BJ (cell line): ENCODE data around the gene CKB. TPM values are rescaled to one million over a fixed set of nuclear protein-coding genes. Genes with fewer than 3 reads are reported as not detected.
A peak's percentile ranks its signal among the peaks of the same experiment; 100 is the strongest.
"Not testable (repeated sequence)": the region's sequence is repeated elsewhere in the genome, so short reads cannot be mapped to it uniquely, and the experiment has no call there.

Source experiments
- CTCF ChIA-PET: fragments of 350-600 bp; formaldehyde crosslinking; extraction: SDS; loops from one replicate; lab custom pipeline; 2021; ENCODE audit warnings: antibody characterized with exemption, inconsistent platforms; lab: Yijun Ruan, JAX
- POLR2A ChIA-PET: fragments of 300-600 bp; sonication (Branson Sonifier 250); formaldehyde crosslinking; extraction: SDS; loops from one replicate; lab custom pipeline; 2021; ENCODE audit warnings: antibody characterized with exemption; lab: Charles Lee
- DNase-seq: peaks from one replicate; pipeline ENCODE4 v3.0.0-alpha.2; 2011; ENCODE audit warnings: low read depth
- H3K27me3 ChIP-seq: 2 replicates; pipeline ENCODE4 v1.6.0; 2011; ENCODE audit warnings: low read length; ENCODE audit not compliant: control insufficient read depth, insufficient read depth
- H3K36me3 ChIP-seq: 2 replicates; pipeline ENCODE4 v1.5.1; 2011; ENCODE audit warnings: low read length; ENCODE audit not compliant: control insufficient read depth, insufficient read depth
- H3K4me3 ChIP-seq: 2 replicates; pipeline ENCODE4 v1.5.1; 2011; ENCODE audit warnings: low read depth, mild to moderate bottlenecking, control low read depth, low read length
- polyA plus RNA-seq: library from polyadenylated mRNA; depleted of rRNA; stranded (reverse); fragments of >200 nt; gene quantifications from 2 replicates; pipeline ENCODE4 v1.2.3, GENCODE V29; 2011
- TF ChIP-seq, protein P1 (sequence below): IDR thresholded peaks from 2 replicates; pipeline ENCODE4 v1.5.1; 2011; ENCODE audit warnings: low read depth, mild to moderate bottlenecking, control low read depth, inconsistent platforms, low read length, moderate library complexity; ENCODE audit not compliant: insufficient read depth

The CKB gene
- polyA plus RNA-seq, 1 experiment = 74.7 TPM

- ChIA-PET POLR2A (no interaction called here), CTCF (interaction anchor here (0.6 to 10.1 kb wide), 2 partner anchors 33 to 439 kb away, joined by 3 to 228 read pairs; no protein-coding TSS in a partner anchor)
- no peaks in the 10 kb centered on the region for H3K27me3 ChIP-seq
- peaks cover 15% of the 10 kb centered on the region for H3K36me3 ChIP-seq
- no peak for DNase-seq
- TF ChIP-seq, protein P1, sequence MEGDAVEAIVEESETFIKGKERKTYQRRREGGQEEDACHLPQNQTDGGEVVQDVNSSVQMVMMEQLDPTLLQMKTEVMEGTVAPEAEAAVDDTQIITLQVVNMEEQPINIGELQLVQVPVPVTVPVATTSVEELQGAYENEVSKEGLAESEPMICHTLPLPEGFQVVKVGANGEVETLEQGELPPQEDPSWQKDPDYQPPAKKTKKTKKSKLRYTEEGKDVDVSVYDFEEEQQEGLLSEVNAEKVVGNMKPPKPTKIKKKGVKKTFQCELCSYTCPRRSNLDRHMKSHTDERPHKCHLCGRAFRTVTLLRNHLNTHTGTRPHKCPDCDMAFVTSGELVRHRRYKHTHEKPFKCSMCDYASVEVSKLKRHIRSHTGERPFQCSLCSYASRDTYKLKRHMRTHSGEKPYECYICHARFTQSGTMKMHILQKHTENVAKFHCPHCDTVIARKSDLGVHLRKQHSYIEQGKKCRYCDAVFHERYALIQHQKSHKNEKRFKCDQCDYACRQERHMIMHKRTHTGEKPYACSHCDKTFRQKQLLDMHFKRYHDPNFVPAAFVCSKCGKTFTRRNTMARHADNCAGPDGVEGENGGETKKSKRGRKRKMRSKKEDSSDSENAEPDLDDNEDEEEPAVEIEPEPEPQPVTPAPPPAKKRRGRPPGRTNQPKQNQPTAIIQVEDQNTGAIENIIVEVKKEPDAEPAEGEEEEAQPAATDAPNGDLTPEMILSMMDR = no peak
- H3K4me3 ChIP-seq = no peak overlapping the region
These were observed 7.8 kb downstream of the CKB start for GRCh38 chr14:103514596-103515421.

- DNase-seq = no peak
- Histone ChIP-seq H3K27me3 (no peaks in the 10 kb centered on the region), H3K36me3 (peaks cover 19% of the 10 kb centered on the region), H3K4me3 (no peak overlapping the region)
- TF ChIP-seq, protein P1 = peak; percentile 8; the same call in 1 of the 2 replicates
- ChIA-PET POLR2A (no interaction called here), CTCF (interaction anchor here (0.6 to 0.7 kb wide), 2 partner anchors 9 to 34 kb away, joined by 3 read pairs; no protein-coding TSS in a partner anchor)
These were observed 9.7 kb downstream of the CKB start for GRCh38 chr14:103512701-103513611.

- DNase-seq, POLR2A ChIA-PET, H3K4me3 ChIP-seq, H3K27me3 ChIP-seq: not testable (repeated sequence)
- CTCF ChIA-PET = interaction anchor here (1.1 to 2.2 kb wide), 3 partner anchors 11 to 35 kb away, joined by 3 to 8 read pairs (median 4); no protein-coding TSS in a partner anchor
- H3K36me3 ChIP-seq = peaks cover 19% of the 10 kb centered on the region
These were observed 10.4 kb downstream of the CKB start for GRCh38 chr14:103512180-103512579.

DNA sequence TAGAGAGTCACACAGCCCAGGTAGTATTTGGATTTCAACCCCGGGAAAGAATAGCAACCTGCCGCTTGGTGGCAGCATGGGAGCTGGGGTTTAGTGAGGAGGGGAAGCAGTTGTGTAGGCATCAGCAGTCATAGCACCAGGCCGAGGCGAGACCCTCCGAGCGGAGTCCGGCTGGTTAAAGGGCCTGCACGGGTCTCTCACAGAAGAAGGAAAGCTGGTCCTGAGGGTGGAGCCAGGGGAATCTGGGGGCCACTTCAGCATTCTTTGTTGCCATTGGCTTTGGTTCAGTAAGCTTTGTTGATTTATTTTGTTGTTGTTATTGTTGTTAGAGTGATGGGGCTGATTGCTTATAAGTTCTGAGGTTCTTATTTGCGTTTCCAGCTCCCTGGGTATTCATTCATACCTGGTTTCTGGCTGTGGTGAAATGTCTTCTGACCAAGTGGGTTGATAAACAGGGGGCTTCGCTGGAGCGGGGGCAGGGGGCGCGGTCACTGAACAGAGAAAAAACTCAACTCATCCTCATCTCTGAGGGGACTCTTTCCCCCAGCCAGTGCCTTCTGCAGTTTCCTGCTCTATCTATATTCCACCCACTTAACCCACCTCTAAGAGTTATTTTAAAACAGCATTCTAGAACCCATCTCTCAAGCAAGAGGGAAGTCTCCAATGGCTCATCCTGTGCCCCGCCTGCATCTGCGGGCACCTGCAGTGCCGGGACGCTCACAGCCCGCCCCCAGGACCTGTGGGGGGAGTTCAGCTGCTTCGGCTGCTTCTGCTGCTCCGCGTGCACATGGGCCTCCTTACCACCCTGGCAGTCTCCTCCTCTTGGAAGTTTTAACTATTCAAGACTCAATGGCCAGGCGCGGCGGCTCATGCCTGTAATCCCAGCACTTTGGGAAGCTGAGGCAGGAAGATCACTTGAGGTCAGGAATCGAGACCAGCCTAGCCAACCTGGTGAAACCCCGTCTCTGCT lies 11.6 kb downstream of the CKB start:
- ChIA-PET CTCF (interaction anchor here (0.9 to 2.2 kb wide), 7 partner anchors 9 to 166 kb away, joined by 3 to 8 read pairs (median 4); no protein-coding TSS in a partner anchor), POLR2A (no interaction called here)
- DNase-seq = no peak
- Histone ChIP-seq H3K27me3 (no peaks in the 10 kb centered on the region), H3K36me3 (peaks cover 22% of the 10 kb centered on the region), H3K4me3 (no peak overlapping the region)
- TF ChIP-seq, protein P1 = no peak
